CD4-positive, alpha-beta T cell (primary cell): ENCODE measurements around the gene SPOPL. TPM values are rescaled to one million over a fixed set of nuclear protein-coding genes. Genes with fewer than 3 reads are reported as not detected.

Experiments used
- ATAC-seq: fragments of 200-7000 bp; cut with Tn5 transposase; one replicate; pipeline ENCODE4 v1.10.0; 2022; ENCODE audit warnings: mild to moderate bottlenecking; ENCODE audit not compliant: poor library complexity
- CTCF ChIA-PET: fragments of 350-600 bp; sonication (Branson Sonifier 250); formaldehyde crosslinking; loops from one replicate; lab custom pipeline; 2021; ENCODE audit warnings: antibody characterized with exemption, inconsistent platforms; lab: Charles Lee
- POLR2A ChIA-PET: fragments of 350-600 bp; sonication (Branson Sonifier 250); formaldehyde crosslinking; loops from one replicate; lab custom pipeline; 2021; ENCODE audit warnings: antibody characterized with exemption, inconsistent platforms; lab: Charles Lee
- DNase-seq, 14 experiments: peaks; one replicate each; pipeline ENCODE4 v3.0.0-alpha.2; 2013 to 2020; ENCODE audit warnings: mixed read lengths in 2 of 14
- H3K27ac ChIP-seq, 2 donors: one replicate each; pipeline versions ENCODE4 v1.5.1 to v1.7.0; 2013; ENCODE audit warnings: low read length in 2 of 2, low read depth in 1 of 2, mild to moderate bottlenecking in 1 of 2
- H3K27me3 ChIP-seq, 2 experiments: 1 replicate in 1 of 2; 2 replicates in 1 of 2; pipeline versions ENCODE4 v1.6.1 to v1.7.0; 2013; ENCODE audit warnings: low read length in 2 of 2, control low read depth in 1 of 2, mild to moderate bottlenecking in 1 of 2, moderate library complexity in 1 of 2; ENCODE audit not compliant: insufficient read depth in 2 of 2, control insufficient read depth in 1 of 2
- H3K36me3 ChIP-seq: one replicate; pipeline ENCODE4 v1.6.1; 2013; ENCODE audit warnings: low read length, control low read depth; ENCODE audit not compliant: insufficient read depth
- H3K4me1 ChIP-seq: one replicate; pipeline ENCODE4 v1.6.1; 2013; ENCODE audit warnings: low read length, control low read depth; ENCODE audit not compliant: insufficient read depth
- H3K4me3 ChIP-seq: one replicate; pipeline ENCODE4 v1.5.1; 2013; ENCODE audit warnings: mild to moderate bottlenecking, low read length, moderate library complexity
- H3K9me3 ChIP-seq, 2 experiments: 1 replicate in 1 of 2; 2 replicates in 1 of 2; pipeline versions ENCODE4 v1.6.1 to v1.7.0; 2013; ENCODE audit warnings: low read length in 2 of 2, mild to moderate bottlenecking in 2 of 2, control low read depth in 1 of 2, moderate library complexity in 1 of 2; ENCODE audit not compliant: control insufficient read depth in 1 of 2, insufficient read depth in 1 of 2
- H3K27ac Mint-ChIP-seq: one replicate; pipeline ENCODE4 v1.8.0; 2020; ENCODE audit warnings: mixed read lengths
- H3K27me3 Mint-ChIP-seq: one replicate; pipeline ENCODE4 v1.8.0; 2021; ENCODE audit warnings: mixed read lengths
- H3K36me3 Mint-ChIP-seq: one replicate; pipeline ENCODE4 v1.8.0; 2021; ENCODE audit warnings: low read depth, mixed read lengths
- H3K4me1 Mint-ChIP-seq: one replicate; pipeline ENCODE4 v1.8.0; 2021; ENCODE audit warnings: low read depth, mixed read lengths
- H3K4me3 Mint-ChIP-seq: one replicate; pipeline ENCODE4 v1.8.0; 2020; ENCODE audit warnings: mild to moderate bottlenecking, mixed read lengths
- H3K9me3 Mint-ChIP-seq: one replicate; pipeline ENCODE4 v1.8.0; 2020; ENCODE audit warnings: mixed read lengths
- CTCF ChIP-seq: fragments of 200-600 bp; IDR thresholded peaks from one replicate; pipeline ENCODE4 v1.8.0; 2022; ENCODE audit warnings: antibody characterized with exemption, mild to moderate bottlenecking
- intact Hi-C, 2 experiments: fragments of 100-400 bp; cut with DNase I in 1 of 2; cut with micrococcal nuclease in 1 of 2; formaldehyde crosslinking; loops; one replicate each; pipeline versions ENCODE4 v1.15.1 to v1.9.0; 2023 to 2025; cut with DNase I, micrococcal nuclease
- total RNA-seq, 174 experiments: library from RNA in 2 of 174; stranded (reverse) in 2 of 174; gene quantifications; one replicate each; pipeline ENCODE4 v1.2.3 and lab custom pipeline; 2021 to 2026

The SPOPL gene
- total RNA-seq, 2 experiments from 2014 or later, result 12.0 to 13.2 TPM

- no peaks in the 10 kb centered on the region for H3K36me3 Mint-ChIP-seq
- no peak for TF ChIP-seq CTCF
- Histone ChIP-seq H3K27ac (no peak overlapping the region), H3K27me3 (no peaks in the 10 kb centered on the region), H3K4me1 (no peaks in the 10 kb centered on the region), H3K36me3 (no peaks in the 10 kb centered on the region), H3K4me3 (no peak overlapping the region), H3K9me3 (no peaks in the 10 kb centered on the region)
- CTCF ChIA-PET, result no interaction called here
- DNase-seq, result no peak
- no peak for ATAC-seq
- H3K9me3 Mint-ChIP-seq, result peaks cover 7% of the 10 kb centered on the region
- intact Hi-C loops, result no loop called here
- no peak overlapping the region for H3K27ac Mint-ChIP-seq
- no peak overlapping the region for H3K4me3 Mint-ChIP-seq
- no peaks in the 10 kb centered on the region for H3K4me1 Mint-ChIP-seq
- POLR2A ChIA-PET, result no interaction called here
- H3K27me3 Mint-ChIP-seq, result no peaks in the 10 kb centered on the region
These were observed 33.0 kb upstream of the SPOPL start for GRCh38 chr2:138468617-138469016.

- no peak for ATAC-seq
- Mint-ChIP-seq H3K36me3 (no peaks in the 10 kb centered on the region), H3K4me3 (no peak overlapping the region), H3K9me3 (peaks cover 6% of the 10 kb centered on the region), H3K27me3 (no peaks in the 10 kb centered on the region), H3K27ac (no peak overlapping the region), H3K4me1 (no peaks in the 10 kb centered on the region)
- ChIA-PET CTCF (no interaction called here), POLR2A (no interaction called here)
- no peak overlapping the region for H3K4me3 ChIP-seq
- H3K27ac ChIP-seq, result no peak overlapping the region
- intact Hi-C loops, result no loop called here
- no peak for DNase-seq
- H3K9me3 ChIP-seq, result no peaks in the 10 kb centered on the region
- TF ChIP-seq CTCF, result no peak
- no peaks in the 10 kb centered on the region for H3K36me3 ChIP-seq
- H3K4me1 ChIP-seq, result no peaks in the 10 kb centered on the region
- no peaks in the 10 kb centered on the region for H3K27me3 ChIP-seq
These were observed 32.2 kb upstream of the SPOPL start for GRCh38 chr2:138469411-138469810.

GRCh38 chr2:138470941-138471340 is 30.6 kb upstream of the SPOPL start:
- intact Hi-C loops, result no loop called here

More at GRCh38 chr2:138470941-138471340, 30.6 kb upstream of the SPOPL start:
- POLR2A ChIA-PET, result no interaction called here
- Mint-ChIP-seq H3K27ac (no peak overlapping the region), H3K4me3 (no peak overlapping the region), H3K9me3 (peaks cover 3% of the 10 kb centered on the region), H3K36me3 (no peaks in the 10 kb centered on the region), H3K4me1 (no peaks in the 10 kb centered on the region), H3K27me3 (peaks cover 5% of the 10 kb centered on the region)
- Histone ChIP-seq H3K36me3 (no peaks in the 10 kb centered on the region), H3K27me3 (no peaks in the 10 kb centered on the region), H3K9me3 (no peaks in the 10 kb centered on the region), H3K4me1 (no peaks in the 10 kb centered on the region), H3K27ac (no peak overlapping the region), H3K4me3 (no peak overlapping the region)
- ATAC-seq (no peak), DNase-seq (no peak)
- CTCF ChIA-PET, result no interaction called here
- TF ChIP-seq CTCF, result no peak
